ENCODE data around the gene GABRG2.

GABRG2 gene

DNA sequence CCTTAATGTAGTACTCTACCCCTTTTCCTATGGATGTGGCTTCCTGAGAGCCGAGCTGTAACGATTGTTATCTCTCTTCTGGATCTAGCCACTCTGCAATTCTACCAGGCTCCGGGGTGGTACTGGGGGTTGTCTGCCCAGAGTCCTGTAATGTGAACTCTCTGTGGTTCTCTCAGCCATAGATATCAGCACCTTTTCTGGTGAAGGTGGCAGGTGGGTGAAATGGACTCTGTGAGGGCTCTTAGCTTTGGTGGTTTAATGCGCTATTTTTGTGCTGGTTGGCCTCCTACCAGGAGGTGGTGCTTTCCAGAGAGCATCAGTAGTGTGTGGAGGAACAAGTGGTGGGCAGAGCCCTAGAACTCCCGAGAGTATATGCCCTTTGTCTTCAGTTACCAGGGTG lies 122.1 kb downstream of the GABRG2 start:
- H3K36me3 ChIP-seq (replicated peaks; ENCODE audit: insufficient read depth, low read length) = no peaks in the 10 kb centered on the region
- no peak overlapping the region for H3K4me3 ChIP-seq (ENCODE audit: low read length)
- H3K9ac ChIP-seq (ENCODE audit: low read length) = no peak overlapping the region
- no peaks in the 10 kb centered on the region for H3K4me1 ChIP-seq (ENCODE audit: low read length)
- H4K20me1 ChIP-seq (ENCODE audit: insufficient read depth, low read length) = no peaks in the 10 kb centered on the region
- H2AFZ ChIP-seq (ENCODE audit: low read length) = no peak overlapping the region
- H3K79me2 ChIP-seq (ENCODE audit: low read length) = no peaks in the 10 kb centered on the region
- H3K27me3 ChIP-seq (replicated peaks; ENCODE audit: insufficient read depth, low read length) = no peaks in the 10 kb centered on the region
- no peak overlapping the region for H3K27ac ChIP-seq (ENCODE audit: low read length)
- DNase-seq = no peak
- H3K9me2 ChIP-seq (replicated peaks; ENCODE audit: insufficient read depth, low read length) = no peaks in the 10 kb centered on the region
- no peak overlapping the region for H3K4me2 ChIP-seq (ENCODE audit: low read depth, low read length)
- no peaks in the 10 kb centered on the region for H3F3A ChIP-seq (ENCODE audit: insufficient read depth, low read length)
- TF ChIP-seq, protein P1, sequence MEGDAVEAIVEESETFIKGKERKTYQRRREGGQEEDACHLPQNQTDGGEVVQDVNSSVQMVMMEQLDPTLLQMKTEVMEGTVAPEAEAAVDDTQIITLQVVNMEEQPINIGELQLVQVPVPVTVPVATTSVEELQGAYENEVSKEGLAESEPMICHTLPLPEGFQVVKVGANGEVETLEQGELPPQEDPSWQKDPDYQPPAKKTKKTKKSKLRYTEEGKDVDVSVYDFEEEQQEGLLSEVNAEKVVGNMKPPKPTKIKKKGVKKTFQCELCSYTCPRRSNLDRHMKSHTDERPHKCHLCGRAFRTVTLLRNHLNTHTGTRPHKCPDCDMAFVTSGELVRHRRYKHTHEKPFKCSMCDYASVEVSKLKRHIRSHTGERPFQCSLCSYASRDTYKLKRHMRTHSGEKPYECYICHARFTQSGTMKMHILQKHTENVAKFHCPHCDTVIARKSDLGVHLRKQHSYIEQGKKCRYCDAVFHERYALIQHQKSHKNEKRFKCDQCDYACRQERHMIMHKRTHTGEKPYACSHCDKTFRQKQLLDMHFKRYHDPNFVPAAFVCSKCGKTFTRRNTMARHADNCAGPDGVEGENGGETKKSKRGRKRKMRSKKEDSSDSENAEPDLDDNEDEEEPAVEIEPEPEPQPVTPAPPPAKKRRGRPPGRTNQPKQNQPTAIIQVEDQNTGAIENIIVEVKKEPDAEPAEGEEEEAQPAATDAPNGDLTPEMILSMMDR (IDR thresholded peaks at IDR 0.05; ENCODE audit: low read length) = no peak
- no peak for TF ChIP-seq EZH2phosphoT487 (IDR thresholded peaks at IDR 0.05; ENCODE audit: low read length)
- TF ChIP-seq EZH2 (optimal IDR thresholded peaks at IDR 0.05; ENCODE audit: low read depth, low read length) = no peak
- no peaks in the 10 kb centered on the region for H3K9me3 ChIP-seq (replicated peaks; ENCODE audit: insufficient read depth, low read length)

DNA sequence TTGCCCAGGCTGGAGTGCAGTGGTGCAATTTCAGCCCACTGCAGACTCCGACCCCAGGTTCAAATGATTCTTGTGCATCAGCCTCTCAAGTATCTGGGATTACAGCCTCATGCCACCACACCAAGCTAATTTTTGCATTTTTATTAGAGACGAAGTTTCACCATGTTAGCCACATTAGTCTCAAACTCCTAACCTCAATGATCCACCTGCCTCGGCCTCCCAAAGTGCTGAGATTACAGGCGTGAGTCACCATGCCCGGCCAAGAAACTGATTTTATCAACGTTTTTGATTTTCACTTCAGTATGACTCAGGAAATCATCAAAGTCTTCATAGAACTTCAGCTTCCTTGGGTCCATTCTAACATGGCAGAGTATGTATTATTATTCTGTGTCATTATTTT lies 125.4 kb downstream of the GABRG2 start:
- Histone ChIP-seq H3K27me3 (replicated peaks; ENCODE audit: insufficient read depth, low read length) (no peaks in the 10 kb centered on the region), H3K9me2 (replicated peaks; ENCODE audit: insufficient read depth, low read length) (no peaks in the 10 kb centered on the region), H3K9me3 (replicated peaks; ENCODE audit: insufficient read depth, low read length) (no peaks in the 10 kb centered on the region), H3F3A (ENCODE audit: insufficient read depth, low read length) (no peaks in the 10 kb centered on the region), H4K20me1 (ENCODE audit: insufficient read depth, low read length) (no peaks in the 10 kb centered on the region), H3K4me1 (ENCODE audit: low read length) (no peaks in the 10 kb centered on the region), H3K36me3 (replicated peaks; ENCODE audit: insufficient read depth, low read length) (no peaks in the 10 kb centered on the region), H3K79me2 (ENCODE audit: low read length) (no peaks in the 10 kb centered on the region), H3K4me2 (ENCODE audit: low read depth, low read length) (no peak overlapping the region), H3K4me3 (ENCODE audit: low read length) (no peak overlapping the region), H2AFZ (ENCODE audit: low read length) (no peak overlapping the region), H3K27ac (ENCODE audit: low read length) (no peak overlapping the region), H3K9ac (ENCODE audit: low read length) (no peak overlapping the region)
- no peak for DNase-seq
- TF ChIP-seq, protein P1 (IDR thresholded peaks at IDR 0.05; ENCODE audit: low read length) = no peak
- TF ChIP-seq EZH2 (optimal IDR thresholded peaks at IDR 0.05; ENCODE audit: low read depth, low read length) = no peak

DNA sequence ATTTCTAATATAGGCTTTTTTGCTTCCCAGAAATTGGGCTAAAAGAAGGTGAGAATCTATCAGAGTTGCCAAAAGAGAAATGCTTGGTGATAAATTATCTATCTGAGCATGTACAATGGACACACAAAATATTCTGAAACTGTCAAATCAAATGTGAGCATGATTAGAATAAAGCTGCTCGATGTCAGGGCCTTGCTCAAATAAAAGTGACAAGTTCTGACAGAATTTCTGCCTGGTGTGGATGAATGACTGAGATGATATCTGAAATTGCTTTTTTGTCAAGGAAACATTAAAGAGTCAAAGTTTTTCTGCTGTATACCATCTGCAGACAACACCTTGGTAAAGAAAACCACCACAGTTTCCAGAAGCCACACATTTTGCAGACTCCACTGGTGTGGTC lies 128.8 kb downstream of the GABRG2 start:
- Histone ChIP-seq H3K9me2 (replicated peaks; ENCODE audit: insufficient read depth, low read length) (no peaks in the 10 kb centered on the region), H2AFZ (ENCODE audit: low read length) (no peak overlapping the region), H3K36me3 (replicated peaks; ENCODE audit: insufficient read depth, low read length) (no peaks in the 10 kb centered on the region), H3K79me2 (ENCODE audit: low read length) (no peaks in the 10 kb centered on the region), H3K9me3 (replicated peaks; ENCODE audit: insufficient read depth, low read length) (no peaks in the 10 kb centered on the region), H3K4me2 (ENCODE audit: low read depth, low read length) (no peak overlapping the region), H3F3A (ENCODE audit: insufficient read depth, low read length) (no peaks in the 10 kb centered on the region), H3K27ac (ENCODE audit: low read length) (no peak overlapping the region), H3K27me3 (replicated peaks; ENCODE audit: insufficient read depth, low read length) (no peaks in the 10 kb centered on the region), H3K4me1 (ENCODE audit: low read length) (no peaks in the 10 kb centered on the region), H4K20me1 (ENCODE audit: insufficient read depth, low read length) (no peaks in the 10 kb centered on the region), H3K4me3 (ENCODE audit: low read length) (no peak overlapping the region), H3K9ac (ENCODE audit: low read length) (no peak overlapping the region)
- TF ChIP-seq EZH2phosphoT487 (IDR thresholded peaks at IDR 0.05; ENCODE audit: low read length) = no peak
- TF ChIP-seq EZH2 (optimal IDR thresholded peaks at IDR 0.05; ENCODE audit: low read depth, low read length) = no peak
- TF ChIP-seq, protein P1 (IDR thresholded peaks at IDR 0.05; ENCODE audit: low read length) = no peak
- no peak for DNase-seq
